ENCODE measurements around the gene FOXJ3.

GRCh38 chr1:42172381-42173133 lies 162.5 kb downstream of the FOXJ3 start:
- TF ChIP-seq, protein P1, sequence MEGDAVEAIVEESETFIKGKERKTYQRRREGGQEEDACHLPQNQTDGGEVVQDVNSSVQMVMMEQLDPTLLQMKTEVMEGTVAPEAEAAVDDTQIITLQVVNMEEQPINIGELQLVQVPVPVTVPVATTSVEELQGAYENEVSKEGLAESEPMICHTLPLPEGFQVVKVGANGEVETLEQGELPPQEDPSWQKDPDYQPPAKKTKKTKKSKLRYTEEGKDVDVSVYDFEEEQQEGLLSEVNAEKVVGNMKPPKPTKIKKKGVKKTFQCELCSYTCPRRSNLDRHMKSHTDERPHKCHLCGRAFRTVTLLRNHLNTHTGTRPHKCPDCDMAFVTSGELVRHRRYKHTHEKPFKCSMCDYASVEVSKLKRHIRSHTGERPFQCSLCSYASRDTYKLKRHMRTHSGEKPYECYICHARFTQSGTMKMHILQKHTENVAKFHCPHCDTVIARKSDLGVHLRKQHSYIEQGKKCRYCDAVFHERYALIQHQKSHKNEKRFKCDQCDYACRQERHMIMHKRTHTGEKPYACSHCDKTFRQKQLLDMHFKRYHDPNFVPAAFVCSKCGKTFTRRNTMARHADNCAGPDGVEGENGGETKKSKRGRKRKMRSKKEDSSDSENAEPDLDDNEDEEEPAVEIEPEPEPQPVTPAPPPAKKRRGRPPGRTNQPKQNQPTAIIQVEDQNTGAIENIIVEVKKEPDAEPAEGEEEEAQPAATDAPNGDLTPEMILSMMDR (IDR thresholded peaks at IDR 0.05; ENCODE audit: insufficient read depth, low read length, poor library complexity, severe bottlenecking) = no peak
- TF ChIP-seq EZH2phosphoT487 (conservative IDR thresholded peaks at IDR 0.05; ENCODE audit: low read length) = no peak

Measured in SU-DHL-6 (cell line).